ENCODE results near the gene PSMB5.

DNA sequence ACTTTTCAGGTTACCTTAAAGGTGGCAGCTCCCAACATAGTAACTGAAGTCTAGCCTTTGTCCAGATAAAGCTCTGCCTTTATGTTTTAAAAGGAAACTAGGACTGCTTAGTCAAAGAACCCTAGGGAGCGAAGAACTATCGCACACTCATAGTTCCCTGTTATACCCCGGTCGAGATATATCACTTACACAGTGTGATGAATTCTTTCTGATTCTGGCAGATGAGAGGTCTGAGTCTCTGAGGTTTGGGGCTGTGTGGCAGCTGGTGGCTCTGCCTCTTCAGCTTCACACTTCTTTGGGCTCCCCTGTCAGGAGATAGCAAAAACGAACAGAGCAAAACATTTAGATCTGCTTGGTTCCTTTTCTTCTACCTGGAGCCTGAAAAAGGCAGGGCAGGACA, 43.3 kb upstream of the PSMB5 start:
- TF ChIP-seq, protein P1, sequence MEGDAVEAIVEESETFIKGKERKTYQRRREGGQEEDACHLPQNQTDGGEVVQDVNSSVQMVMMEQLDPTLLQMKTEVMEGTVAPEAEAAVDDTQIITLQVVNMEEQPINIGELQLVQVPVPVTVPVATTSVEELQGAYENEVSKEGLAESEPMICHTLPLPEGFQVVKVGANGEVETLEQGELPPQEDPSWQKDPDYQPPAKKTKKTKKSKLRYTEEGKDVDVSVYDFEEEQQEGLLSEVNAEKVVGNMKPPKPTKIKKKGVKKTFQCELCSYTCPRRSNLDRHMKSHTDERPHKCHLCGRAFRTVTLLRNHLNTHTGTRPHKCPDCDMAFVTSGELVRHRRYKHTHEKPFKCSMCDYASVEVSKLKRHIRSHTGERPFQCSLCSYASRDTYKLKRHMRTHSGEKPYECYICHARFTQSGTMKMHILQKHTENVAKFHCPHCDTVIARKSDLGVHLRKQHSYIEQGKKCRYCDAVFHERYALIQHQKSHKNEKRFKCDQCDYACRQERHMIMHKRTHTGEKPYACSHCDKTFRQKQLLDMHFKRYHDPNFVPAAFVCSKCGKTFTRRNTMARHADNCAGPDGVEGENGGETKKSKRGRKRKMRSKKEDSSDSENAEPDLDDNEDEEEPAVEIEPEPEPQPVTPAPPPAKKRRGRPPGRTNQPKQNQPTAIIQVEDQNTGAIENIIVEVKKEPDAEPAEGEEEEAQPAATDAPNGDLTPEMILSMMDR (IDR thresholded peaks at IDR 0.05; ENCODE audit: insufficient read depth, low read depth, low read length): no peak
- no peak for TF ChIP-seq EZH2 (IDR thresholded peaks at IDR 0.05; ENCODE audit: insufficient read depth, low read length)
